HG02981 (cell line): ENCODE data around the gene SLC8A1.

ENCODE experiments used
- ATAC-seq: cut with Tn5 transposase; IDR thresholded peaks from one replicate; pipeline ENCODE4 v1.9.1; 2021; ENCODE audit warnings: mild to moderate bottlenecking, moderate library complexity; ENCODE audit not compliant: unreplicated experiment

The SLC8A1 gene

DNA sequence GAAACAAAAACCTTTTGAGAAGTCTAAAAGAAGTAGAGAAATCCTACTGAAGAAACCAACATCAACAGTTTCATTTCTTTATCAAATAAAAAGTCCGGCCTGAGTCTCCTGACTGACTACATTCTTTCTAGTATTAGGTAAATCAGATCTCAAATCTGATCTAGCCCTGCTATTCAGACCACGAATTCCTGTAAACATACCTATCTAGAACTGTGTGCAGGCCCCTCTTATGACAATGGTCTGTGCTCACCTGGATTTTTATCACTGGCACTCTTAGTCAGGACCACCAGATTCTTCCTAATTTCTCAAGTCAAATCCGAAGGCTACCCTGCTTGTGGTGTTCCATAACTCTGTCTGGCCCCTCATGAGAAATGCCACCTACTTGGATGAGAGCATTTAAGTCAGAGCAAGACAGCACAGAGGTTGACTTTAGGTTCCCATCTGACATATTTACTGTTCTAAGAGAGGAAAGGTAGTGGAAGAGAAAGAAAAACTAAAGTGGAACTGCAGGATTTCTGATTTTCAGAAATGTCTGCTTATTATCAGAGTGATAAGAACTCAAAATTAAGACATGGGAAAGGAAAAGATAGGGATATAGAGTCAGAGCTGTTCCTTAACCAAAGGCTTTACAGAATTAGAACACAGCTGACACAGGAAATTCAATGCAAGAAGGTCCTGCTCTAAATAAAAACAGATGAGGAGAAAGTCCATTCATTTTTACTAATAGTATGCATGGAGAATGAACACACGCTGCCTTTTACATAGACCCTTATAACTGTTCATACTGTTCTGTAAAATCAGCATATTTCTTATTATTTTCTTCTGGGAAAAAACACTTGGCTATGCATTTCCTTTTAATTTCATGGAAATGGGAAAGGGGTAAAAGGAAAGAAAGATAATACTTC lies 56.5 kb downstream of the SLC8A1 start:
- no peak for ATAC-seq

DNA sequence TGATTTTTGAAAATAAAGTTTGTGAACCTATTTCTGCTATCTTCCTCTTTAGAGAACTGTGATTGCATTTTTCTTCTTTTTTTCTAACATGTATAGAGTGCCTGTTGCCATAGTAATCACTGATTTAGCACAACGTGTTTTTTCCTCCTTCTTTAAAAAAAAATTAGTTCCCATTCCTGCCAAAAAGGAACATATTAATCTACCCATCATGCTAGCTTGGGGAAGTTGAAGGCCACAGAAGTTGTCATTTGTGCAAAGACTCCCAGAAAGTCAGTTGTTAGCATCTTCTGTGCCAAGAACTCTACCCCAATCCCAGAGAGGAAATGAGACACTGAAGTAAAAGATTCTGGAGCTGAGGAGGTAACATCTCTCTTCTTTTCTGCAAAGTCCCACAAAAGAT lies 57.3 kb downstream of the SLC8A1 start:
- ATAC-seq = no peak

DNA sequence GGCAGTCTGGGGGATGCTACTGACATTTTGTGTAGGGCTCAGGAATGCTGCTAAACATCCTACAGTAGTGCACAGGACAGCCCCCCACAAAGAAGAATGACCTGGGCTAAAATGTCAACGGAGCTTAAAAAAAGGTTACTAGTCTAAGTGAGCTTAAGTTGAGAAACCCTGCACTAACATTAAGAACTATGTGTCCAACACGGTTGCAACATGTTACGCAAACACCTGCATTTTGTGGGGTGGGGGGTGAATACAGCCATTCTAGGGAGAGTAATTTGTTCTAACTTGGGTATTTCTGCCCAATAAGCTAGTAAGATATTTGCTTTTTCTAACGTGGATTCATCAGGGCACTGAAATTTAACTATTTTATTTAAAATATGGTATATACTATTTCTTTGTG lies 57.9 kb downstream of the SLC8A1 start:
- ATAC-seq = no peak

DNA sequence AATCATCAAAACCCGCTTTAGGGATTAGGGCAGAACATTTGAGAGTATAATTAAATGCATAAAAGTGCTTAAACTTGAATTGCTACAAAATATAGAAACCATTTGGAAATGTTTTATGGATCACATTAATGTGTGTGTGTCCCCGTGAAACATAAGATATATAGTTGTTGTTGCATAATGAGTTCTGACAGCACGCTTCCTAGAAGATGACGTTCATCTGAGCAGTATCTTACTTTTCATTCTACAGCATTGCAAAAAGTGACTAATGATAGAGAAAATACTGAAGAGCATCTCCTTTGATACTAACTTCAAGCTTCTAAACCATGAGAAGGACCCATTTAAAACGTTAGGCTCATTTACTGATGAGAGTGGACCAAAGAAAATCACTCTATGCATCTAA lies 63.7 kb downstream of the SLC8A1 start:
- no peak for ATAC-seq

DNA sequence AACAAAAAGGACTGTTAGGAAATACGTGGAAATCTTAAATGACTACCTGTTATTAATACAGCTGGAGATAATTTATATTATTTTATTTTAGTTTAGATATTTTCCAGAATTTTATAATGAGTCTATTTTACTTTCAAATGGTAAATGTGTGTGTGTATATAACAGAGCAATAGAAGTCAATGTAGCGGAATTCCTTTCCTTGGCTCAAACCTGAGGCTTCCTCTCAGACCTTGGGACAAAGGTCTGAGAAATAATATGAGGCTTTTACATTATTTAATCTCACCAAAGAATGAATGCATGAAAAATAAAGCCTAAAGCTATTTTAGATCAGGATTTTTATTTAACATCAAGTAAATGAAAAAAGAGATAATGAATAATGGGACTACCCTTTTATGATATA lies 65.7 kb downstream of the SLC8A1 start:
- no peak for ATAC-seq

DNA sequence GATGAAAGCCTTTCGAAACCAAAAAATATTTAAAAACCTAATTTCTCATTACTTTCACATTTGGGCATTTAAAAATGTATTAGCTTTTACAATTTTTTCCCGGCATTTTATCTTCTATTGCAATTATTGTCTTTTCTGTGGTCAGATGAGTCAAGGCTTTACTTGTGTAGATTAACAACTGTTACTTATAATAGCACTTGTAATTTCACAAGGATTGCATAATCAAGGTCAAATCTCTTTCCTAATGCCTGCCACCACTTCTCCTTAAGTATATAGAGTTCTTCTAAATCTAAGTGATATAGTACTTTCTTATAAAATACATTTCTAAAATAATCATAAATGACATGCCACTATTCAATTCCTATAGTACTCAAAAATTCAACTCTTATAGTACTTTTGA lies 67.2 kb downstream of the SLC8A1 start:
- no peak for ATAC-seq

DNA sequence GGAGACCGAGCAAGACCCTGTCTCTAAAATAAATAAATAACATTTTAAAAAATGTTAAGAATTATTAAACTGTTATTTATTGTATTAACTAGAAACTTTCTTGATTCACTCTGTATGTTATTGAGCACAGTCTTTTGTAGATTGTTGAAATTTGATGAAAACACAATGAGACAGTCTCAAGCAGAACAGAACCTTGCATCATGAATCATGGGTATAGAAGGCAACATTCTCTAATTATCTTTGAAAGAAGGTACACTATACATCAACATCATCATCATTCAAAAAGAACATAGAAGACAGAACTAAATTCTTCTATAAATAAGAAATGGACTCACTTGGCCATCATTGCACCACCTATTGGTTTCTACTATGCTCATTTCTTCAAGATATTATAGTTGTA lies 67.7 kb downstream of the SLC8A1 start:
- ATAC-seq = no peak

DNA sequence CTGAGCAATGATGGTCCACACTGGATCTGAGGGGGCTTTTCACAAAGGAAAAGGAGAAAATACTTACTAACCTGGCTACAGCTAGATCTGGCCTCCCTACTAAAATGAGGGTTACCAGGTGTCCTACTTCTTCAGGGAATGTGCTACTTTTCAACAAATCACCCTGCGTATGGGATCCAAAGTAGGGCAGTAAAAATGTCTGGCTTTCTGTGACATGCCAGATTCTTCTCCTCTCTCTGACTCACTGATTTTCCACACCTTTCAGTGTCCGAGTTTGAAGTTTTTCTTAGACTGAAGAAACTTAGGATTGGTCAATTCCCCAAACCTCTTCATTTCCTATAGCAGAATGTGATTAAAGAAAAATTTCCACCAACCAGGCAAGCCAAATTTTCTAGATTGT lies 71.2 kb downstream of the SLC8A1 start:
- no peak for ATAC-seq

DNA sequence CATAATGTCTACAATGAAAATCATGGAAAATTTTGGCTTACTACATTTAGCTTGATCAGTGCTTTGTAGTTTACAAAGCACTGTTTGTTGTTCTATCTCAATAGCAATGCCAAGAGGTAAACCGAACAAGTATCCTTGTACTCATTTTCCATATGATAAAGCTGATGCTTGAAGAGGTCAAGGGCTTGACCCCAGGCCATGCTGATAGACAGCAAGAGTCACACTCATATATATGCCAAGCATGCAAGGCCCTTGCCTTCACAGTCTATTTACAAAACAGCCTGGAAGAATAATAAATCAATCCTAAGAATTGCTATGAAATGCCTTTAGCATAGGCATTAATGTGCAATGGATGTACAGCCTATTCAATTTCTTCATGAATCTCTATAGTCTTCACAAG lies 71.8 kb downstream of the SLC8A1 start:
- ATAC-seq = no peak

DNA sequence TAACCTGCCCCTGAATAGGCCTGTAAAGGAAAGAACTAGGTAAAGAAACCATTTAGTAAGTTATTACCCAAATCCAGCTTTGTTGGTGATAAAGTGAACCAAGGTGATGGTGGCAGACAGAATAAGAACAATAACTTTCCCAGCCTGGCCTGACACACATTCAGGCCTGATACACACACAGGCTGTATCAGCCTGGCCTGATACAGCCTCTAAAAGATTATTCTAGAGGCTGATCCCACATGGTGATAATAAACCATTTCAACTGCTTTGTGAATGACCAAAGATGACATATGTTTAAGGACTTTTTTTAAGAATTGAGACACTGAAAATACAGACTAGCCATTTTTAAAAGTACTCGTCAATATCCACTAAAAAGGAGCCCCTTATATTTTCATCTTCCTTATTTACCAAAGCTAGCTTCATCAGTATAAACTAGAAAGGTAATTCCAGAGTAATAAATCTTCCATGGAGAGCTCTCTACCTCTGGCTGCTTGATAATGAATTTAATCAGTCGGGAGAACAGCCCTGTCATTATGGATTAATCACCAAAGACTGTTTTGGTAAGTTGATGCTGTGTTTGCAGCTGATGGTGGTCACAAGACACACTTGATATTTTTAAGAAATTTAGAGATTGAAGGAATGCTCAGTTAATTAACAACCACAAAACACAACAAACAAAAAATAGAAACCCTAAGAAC lies 77.2 kb downstream of the SLC8A1 start:
- no peak for ATAC-seq

DNA sequence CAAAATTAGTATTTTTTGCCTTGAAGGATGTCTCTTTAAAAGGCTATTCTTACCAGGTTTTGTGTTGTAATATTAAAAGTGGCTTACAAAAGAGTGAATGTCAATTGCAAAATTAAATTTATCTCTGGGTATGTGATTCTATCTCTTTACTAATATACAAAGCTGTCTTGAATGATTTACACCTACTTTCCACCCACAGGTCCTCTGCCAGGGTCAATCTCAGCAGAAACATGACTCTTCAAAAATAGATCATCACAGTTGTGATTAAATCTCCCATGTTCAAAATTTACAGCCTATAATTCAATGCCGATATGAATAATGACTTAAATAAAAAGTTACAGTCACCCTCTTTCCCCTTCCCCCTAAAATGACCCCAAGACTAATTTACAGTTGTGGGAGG lies 78.8 kb downstream of the SLC8A1 start:
- ATAC-seq = no peak

DNA sequence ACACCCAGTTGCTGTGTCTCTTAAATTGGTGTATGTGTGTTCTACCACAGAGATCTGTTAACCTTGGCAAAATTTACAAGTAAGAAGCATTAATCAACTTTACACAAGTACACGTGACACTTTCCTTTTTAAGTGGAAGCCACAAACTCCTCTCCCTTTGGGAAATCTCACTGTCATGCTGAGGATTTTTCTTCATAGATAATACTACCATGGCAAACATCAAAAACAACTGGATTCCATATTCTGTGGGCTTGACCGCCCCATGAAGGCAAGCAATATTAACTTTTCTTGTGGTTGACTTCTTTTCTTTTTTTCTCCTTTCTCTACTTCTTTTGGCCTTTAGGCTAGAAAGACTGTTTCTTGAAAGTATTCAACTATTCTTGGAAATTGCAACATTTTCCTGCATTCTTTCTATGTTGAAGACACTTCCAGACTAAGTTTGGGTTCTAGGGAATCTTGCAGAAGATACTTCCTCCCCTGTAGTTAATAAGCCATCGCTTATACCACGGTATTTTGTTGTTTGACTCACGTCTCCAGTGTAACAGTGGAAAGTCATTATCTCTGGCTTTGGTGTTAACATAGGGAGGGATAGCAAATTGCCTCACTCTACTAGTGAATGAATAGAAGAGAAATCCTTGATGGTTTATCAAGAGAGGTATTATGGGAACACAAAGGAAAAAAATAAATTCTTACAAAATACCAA lies 79.5 kb downstream of the SLC8A1 start:
- ATAC-seq = no peak

DNA sequence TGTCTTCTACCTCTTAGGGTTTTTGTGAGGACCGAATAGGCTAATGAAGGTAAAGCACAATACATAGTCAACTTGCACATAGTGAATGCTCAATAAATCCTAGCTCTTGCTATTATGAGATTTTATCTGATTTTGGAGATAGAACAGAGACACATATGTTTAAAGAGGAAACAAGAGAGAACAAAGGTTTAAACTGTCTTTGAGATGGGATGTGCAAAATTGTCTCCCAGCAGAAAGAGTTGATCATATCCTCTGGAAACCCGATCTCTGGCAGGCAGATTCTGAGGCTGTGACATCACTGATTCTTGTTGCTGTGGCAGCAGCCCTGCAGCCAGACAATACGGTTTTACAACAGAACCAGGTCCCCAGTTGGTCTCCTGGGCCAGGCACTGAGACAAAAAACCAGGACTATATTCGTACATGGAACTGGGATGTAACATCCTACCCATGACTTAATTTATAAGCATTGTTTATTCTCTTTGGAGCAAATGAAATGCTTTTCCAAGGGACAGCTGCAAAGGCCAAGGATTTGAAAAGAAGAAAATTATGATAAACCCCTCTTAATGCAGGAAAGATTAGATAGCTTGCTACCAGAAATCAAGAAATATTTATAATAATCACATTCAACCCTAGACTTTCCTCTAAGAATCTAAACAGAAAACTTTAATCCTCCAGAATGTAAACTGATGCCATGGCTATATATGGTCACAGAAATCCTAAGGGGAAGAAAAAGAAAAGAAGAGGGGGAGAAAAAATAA lies 80.2 kb downstream of the SLC8A1 start:
- ATAC-seq = no peak

DNA sequence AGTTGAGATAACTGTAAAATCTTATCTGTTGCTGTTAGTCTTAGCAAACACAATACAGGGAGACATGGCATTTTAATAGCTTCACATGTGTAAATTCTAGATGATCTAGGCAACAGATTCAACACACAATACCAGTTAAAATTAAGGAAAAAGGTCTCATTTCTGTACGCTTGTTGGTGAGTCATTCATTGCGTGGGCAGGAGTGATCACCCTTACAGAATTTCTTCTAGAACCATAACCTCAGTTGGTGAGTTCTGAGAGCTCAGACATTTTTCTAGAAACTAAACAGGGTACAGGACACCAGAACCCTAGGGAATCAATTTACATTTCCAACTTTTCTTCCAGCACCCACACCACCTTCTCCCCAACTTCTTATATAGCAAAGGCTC lies 81.9 kb downstream of the SLC8A1 start:
- ATAC-seq = no peak

DNA sequence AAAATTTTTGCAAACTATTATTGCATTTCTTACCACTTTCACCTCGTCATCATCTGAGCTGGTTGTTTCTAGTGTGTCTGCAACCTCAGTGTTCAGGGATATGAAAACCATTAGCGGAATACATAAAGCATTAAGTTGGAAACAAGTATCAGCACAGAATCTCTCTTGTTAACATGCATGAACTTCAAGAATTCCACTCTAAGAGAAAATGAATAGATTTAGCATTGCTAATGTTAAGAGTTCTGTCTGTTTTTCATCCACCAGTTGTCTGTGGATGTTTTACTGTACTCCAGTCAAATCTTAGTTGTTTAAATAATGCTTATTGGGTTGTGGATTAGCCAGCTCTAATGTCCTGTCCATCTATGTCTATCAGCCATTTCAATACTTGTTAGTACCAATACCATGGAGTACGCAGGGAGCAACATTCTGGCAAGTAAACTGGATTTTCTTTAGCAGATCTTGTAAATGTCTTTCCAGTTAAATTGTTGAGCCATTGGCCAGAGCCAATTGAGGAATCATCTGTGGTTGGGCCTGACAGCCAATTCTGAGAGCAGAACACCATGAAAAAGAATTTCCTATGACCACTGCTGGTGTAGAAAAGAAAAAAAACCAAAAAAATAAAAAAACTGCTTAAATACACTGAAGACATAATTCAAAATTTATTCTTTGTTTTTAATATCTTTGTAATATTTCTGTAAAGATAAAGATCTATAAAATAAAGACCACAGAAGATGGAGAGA lies 82.5 kb downstream of the SLC8A1 start:
- no peak for ATAC-seq

DNA sequence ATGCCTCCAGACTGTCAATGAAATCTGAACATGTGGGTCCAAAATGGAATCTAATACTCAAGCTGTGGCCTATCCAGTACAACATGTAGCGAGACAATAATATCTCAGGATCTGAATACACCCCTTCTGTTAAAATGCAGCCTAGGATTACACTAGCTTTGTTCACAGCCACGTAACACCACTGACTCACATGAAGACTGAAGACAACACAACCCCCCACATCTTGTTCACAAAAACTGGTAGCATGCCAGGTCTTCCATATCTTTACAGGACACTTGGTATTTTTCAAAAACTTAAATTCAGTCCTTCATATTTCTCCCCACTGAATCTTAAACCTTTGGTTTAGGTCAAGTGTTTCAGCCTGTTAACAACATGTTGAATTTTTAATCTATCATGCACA lies 84.2 kb downstream of the SLC8A1 start:
- ATAC-seq = no peak

DNA sequence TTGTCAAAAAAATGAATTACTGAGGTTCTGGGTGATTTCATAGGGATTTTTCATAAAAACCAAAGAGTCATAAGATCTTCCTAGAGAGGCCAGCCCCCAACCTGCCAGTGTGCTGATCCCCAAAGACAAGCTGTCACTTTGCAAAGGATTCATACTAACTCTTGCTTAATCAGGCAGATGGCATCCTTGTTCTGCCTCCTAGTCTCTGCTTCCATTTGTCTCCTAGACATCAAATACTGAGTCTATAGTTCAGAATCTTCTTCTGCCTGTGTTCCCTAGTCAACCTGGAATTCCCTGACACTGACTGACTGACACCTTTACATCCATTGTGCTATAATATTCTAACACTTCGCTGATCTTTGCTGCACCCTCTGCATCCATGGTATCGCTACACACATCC lies 84.9 kb downstream of the SLC8A1 start:
- ATAC-seq = no peak

DNA sequence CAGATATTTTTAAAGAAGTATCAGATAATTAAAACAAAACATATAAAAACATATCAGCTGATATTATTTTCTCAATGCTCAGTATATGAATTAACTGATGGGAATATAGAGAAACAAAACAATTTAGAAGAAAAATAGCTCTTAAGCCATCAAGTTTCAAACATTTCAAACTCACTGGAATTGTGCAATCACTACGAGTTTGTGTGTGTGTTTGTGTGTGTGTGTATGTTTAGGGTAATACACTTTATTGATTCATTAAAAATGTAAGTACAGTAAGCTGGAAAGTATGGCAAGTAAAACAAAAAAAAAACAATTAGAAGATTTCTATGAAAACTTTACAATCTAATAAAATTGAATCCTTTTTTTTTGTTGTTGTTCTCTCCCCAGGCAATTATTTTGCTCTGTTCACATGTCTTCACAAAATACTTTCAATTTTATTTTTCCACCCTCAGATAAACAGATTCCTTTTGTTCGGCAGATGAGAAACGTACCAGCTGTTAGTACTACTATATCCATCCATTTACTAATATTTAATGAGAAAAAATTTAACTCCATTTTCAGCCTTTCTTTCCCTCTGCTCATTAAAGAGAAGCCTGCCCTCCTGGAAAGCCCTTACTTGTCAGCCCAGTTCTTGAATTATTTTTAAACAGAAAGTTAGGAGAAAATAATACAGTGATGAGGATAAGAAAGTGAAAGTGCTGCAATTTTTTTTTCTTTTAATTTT lies 87.6 kb downstream of the SLC8A1 start:
- ATAC-seq = no peak

DNA sequence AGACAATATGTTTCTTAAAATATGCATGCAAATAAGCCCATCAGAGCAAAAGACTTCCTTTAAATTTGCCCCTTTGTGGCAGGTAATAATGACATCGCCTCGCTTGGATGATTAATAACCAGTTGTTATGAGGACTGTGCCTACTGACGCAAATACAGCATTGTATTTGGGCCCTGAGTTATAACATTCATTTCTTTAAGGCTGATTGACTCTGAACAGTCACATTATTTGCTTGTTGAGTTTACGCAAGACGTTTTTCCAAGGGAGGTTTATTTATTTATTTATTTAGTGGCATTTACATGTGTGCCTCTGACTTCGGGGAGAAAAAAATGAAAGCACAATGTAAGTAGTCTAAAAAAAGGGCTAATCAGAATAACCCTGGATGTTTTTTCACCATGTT lies 88.3 kb downstream of the SLC8A1 start:
- ATAC-seq = no peak

DNA sequence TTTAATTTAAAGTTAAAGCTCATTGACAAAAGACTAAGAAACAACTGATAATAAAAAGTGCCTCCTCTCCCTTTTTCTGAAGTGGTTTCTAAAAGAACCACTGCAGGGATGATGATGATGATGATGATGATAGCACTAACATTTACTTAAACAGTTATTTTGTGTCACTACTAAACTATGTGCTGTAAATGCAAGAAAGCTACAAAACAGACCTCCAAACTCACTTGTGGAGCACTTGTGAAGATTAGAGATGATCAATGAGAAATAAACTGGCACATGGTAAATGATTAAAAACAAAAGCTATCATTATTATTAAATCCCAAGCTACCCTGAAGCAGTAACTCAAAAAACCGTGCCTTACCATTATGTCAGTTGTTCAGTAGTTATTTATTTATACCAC lies 88.7 kb downstream of the SLC8A1 start:
- no peak for ATAC-seq
